ENCODE measurements around the gene SBK1.

Gene SBK1

GRCh38 chr16:28259091-28259780 lies 33.1 kb upstream of the SBK1 start:
- TF ChIP-seq, protein P1, sequence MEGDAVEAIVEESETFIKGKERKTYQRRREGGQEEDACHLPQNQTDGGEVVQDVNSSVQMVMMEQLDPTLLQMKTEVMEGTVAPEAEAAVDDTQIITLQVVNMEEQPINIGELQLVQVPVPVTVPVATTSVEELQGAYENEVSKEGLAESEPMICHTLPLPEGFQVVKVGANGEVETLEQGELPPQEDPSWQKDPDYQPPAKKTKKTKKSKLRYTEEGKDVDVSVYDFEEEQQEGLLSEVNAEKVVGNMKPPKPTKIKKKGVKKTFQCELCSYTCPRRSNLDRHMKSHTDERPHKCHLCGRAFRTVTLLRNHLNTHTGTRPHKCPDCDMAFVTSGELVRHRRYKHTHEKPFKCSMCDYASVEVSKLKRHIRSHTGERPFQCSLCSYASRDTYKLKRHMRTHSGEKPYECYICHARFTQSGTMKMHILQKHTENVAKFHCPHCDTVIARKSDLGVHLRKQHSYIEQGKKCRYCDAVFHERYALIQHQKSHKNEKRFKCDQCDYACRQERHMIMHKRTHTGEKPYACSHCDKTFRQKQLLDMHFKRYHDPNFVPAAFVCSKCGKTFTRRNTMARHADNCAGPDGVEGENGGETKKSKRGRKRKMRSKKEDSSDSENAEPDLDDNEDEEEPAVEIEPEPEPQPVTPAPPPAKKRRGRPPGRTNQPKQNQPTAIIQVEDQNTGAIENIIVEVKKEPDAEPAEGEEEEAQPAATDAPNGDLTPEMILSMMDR (IDR thresholded peaks at IDR 0.05; ENCODE audit: low read depth, low read length, missing control alignments): no peak
- DNase-seq (ENCODE audit: extremely low read depth, low read depth): no peak
- H3K4me3 ChIP-seq (replicated peaks; ENCODE audit: low read depth, low read length): no peak overlapping the region

GRCh38 chr16:28259781-28260150 lies 32.6 kb upstream of the SBK1 start:
- H3K4me3 ChIP-seq (replicated peaks; ENCODE audit: low read depth, low read length): no peak overlapping the region
- TF ChIP-seq, protein P1 (IDR thresholded peaks at IDR 0.05; ENCODE audit: low read depth, low read length, missing control alignments): no peak
- no peak for DNase-seq (ENCODE audit: extremely low read depth, low read depth)

- no peak overlapping the region for H3K4me3 ChIP-seq (replicated peaks; ENCODE audit: low read depth, low read length)
- no peak for DNase-seq (ENCODE audit: extremely low read depth, low read depth)
- TF ChIP-seq, protein P1 (IDR thresholded peaks at IDR 0.05; ENCODE audit: low read depth, low read length, missing control alignments): no peak
Observed at GRCh38 chr16:28260193-28260592, 32.1 kb upstream of the SBK1 start.

GRCh38 chr16:28261942-28262341 lies 30.4 kb upstream of the SBK1 start:
- no peak overlapping the region for H3K4me3 ChIP-seq (replicated peaks; ENCODE audit: low read depth, low read length)
- no peak for DNase-seq (ENCODE audit: extremely low read depth, low read depth)

DNA sequence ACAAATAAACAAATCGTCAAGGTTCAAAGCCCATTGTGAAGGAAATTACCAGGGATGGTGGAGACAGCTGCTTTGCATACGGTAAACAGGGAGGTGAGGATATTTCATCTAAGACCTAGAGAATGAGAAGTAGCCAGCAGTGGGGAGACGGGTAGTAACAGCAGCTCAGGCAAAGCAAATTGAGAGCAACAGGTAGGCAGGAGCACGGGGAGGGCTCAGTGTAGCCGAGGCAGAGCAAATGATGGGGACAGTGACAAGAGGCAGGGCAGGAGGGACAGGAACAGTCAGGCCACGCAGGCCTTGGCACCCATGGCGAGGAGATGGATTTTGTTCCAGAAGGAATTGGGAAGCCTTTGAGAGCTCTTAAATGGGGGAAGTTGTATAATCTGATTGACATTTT lies 29.0 kb upstream of the SBK1 start:
- TF ChIP-seq, protein P1 (IDR thresholded peaks at IDR 0.05; ENCODE audit: low read depth, low read length, missing control alignments): no peak

More at GRCh38 chr16:28261942-28262341, 30.4 kb upstream of the SBK1 start:
- TF ChIP-seq, protein P1 (IDR thresholded peaks at IDR 0.05; ENCODE audit: low read depth, low read length, missing control alignments): no peak

GRCh38 chr16:28264656-28265055 lies 27.7 kb upstream of the SBK1 start:
- H3K4me3 ChIP-seq (replicated peaks; ENCODE audit: low read depth, low read length): no peak overlapping the region
- TF ChIP-seq, protein P1 (IDR thresholded peaks at IDR 0.05; ENCODE audit: low read depth, low read length, missing control alignments): no peak
- peak; percentile 15 for DNase-seq (ENCODE audit: extremely low read depth, low read depth)

More for the DNA sequence above, 29.0 kb upstream of the SBK1 start:
- DNase-seq (ENCODE audit: extremely low read depth, low read depth): no peak
- H3K4me3 ChIP-seq (replicated peaks; ENCODE audit: low read depth, low read length): no peak overlapping the region

GRCh38 chr16:28265822-28266221 lies 26.5 kb upstream of the SBK1 start:
- DNase-seq (ENCODE audit: extremely low read depth, low read depth): no peak
- no peak overlapping the region for H3K4me3 ChIP-seq (replicated peaks; ENCODE audit: low read depth, low read length)
- TF ChIP-seq, protein P1 (IDR thresholded peaks at IDR 0.05; ENCODE audit: low read depth, low read length, missing control alignments): no peak

Data from HFF-Myc (cell line).